HepG2 (cell line): ENCODE results near the gene MAPK1. TPM values are rescaled to one million over a fixed set of nuclear protein-coding genes. Genes with fewer than 3 reads are reported as not detected.

ENCODE experiments used
- ASH2L ChIP-seq: fragments of 300-600, 200-600 bp; sonication (generic); IDR thresholded peaks from 2 replicates; pipeline ENCODE4 v1.7.0; 2017; ENCODE audit warnings: low read depth, mild to moderate bottlenecking, moderate library complexity, mixed read lengths, low read length; ENCODE audit not compliant: insufficient read length
- CHCHD3 ChIP-seq: sonication (generic); formaldehyde crosslinking; IDR thresholded peaks from 2 replicates; pipeline ENCODE4 v1.8.0; 2022; ENCODE audit warnings: mild to moderate bottlenecking, missing genetic modification reagents, moderate library complexity
- JUNB ChIP-seq: sonication (generic); formaldehyde crosslinking; IDR thresholded peaks from 2 replicates; pipeline ENCODE4 v1.8.0; 2022; ENCODE audit warnings: missing genetic modification reagents, mild to moderate bottlenecking, borderline replicate concordance
- NCOA2 ChIP-seq: sonication (generic); formaldehyde crosslinking; IDR thresholded peaks from 2 replicates; pipeline ENCODE4 v1.8.0; 2022; ENCODE audit warnings: inconsistent platforms
- NCOR1 ChIP-seq: fragments of 200-600 bp; sonication (generic); IDR thresholded peaks from 2 replicates; pipeline ENCODE4 v1.7.0; 2017; ENCODE audit warnings: antibody characterized with exemption, low read length, borderline replicate concordance
- POLR2AphosphoS2 ChIP-seq: IDR thresholded peaks from 2 replicates; pipeline ENCODE4 v1.6.1; 2011; ENCODE audit warnings: low read depth, low read length, improper control_type of control experiment
- RBM22 ChIP-seq: fragments of 200-400 bp; formaldehyde crosslinking; optimal IDR thresholded peaks from 2 replicates; pipeline ENCODE3; 2017; ENCODE audit warnings: mild to moderate bottlenecking, low read length, moderate library complexity
- RELA ChIP-seq: sonication (generic); formaldehyde crosslinking; IDR thresholded peaks from 2 replicates; pipeline ENCODE4 v1.4.0; 2020; ENCODE audit warnings: missing genetic modification reagents
- SALL2 ChIP-seq: sonication (generic); formaldehyde crosslinking; IDR thresholded peaks from 2 replicates; pipeline ENCODE4 v1.8.1; 2023; ENCODE audit warnings: mild to moderate bottlenecking, missing genetic modification reagents, inconsistent platforms
- SMARCE1 ChIP-seq: fragments of 450-650 bp; IDR thresholded peaks from 2 replicates; pipeline ENCODE4 v1.6.1; 2017; ENCODE audit warnings: borderline replicate concordance
- TBX2 ChIP-seq: sonication (generic); formaldehyde crosslinking; IDR thresholded peaks from 2 replicates; pipeline ENCODE4 v1.5.0; 2020; ENCODE audit warnings: missing genetic modification reagents, mild to moderate bottlenecking, borderline replicate concordance
- TCF7L2 ChIP-seq: IDR thresholded peaks from 2 replicates; pipeline ENCODE4 v1.6.1; 2011; ENCODE audit warnings: mild to moderate bottlenecking, low read depth, low read length, moderate library complexity
- U2AF2 ChIP-seq: fragments of 200-400 bp; formaldehyde crosslinking; IDR thresholded peaks from 2 replicates; pipeline ENCODE4 v1.6.1; 2017; ENCODE audit warnings: low read depth, mild to moderate bottlenecking, low read length
- ZFP90 ChIP-seq: sonication (generic); formaldehyde crosslinking; IDR thresholded peaks from 2 replicates; pipeline ENCODE4 v1.8.0; 2022; ENCODE audit warnings: missing genetic modification reagents, mild to moderate bottlenecking, inconsistent platforms, borderline replicate concordance
- ZNF180 ChIP-seq: sonication (generic); formaldehyde crosslinking; IDR thresholded peaks from 2 replicates; pipeline ENCODE4 v1.4.0; 2020; ENCODE audit warnings: low read depth, missing genetic modification reagents, borderline replicate concordance
- ZNF253 ChIP-seq: sonication (generic); formaldehyde crosslinking; IDR thresholded peaks from 2 replicates; pipeline ENCODE4 v1.8.0; 2022; ENCODE audit warnings: mild to moderate bottlenecking, missing genetic modification reagents, borderline replicate concordance
- ZNF329 ChIP-seq: sonication (generic); formaldehyde crosslinking; IDR thresholded peaks from 2 replicates; pipeline ENCODE4 v1.9.0; 2021; ENCODE audit warnings: low read depth, mild to moderate bottlenecking, missing genetic modification reagents
- ZNF335 ChIP-seq: sonication (generic); formaldehyde crosslinking; IDR thresholded peaks from 2 replicates; pipeline ENCODE4 v1.4.0; 2020; ENCODE audit warnings: missing genetic modification reagents
- ZNF468 ChIP-seq: sonication (generic); formaldehyde crosslinking; IDR thresholded peaks from 2 replicates; pipeline ENCODE4 v1.8.0; 2022; ENCODE audit warnings: mild to moderate bottlenecking, moderate library complexity, missing genetic modification reagents
- ZNF572 ChIP-seq: sonication (generic); formaldehyde crosslinking; IDR thresholded peaks from 2 replicates; pipeline ENCODE4 v1.5.1; 2020; ENCODE audit warnings: mild to moderate bottlenecking, missing genetic modification reagents
- ZNF598 ChIP-seq: sonication (generic); formaldehyde crosslinking; IDR thresholded peaks from 2 replicates; pipeline ENCODE4 v1.5.1; 2020; ENCODE audit warnings: mild to moderate bottlenecking, missing genetic modification reagents, borderline replicate concordance
- ZNF766 ChIP-seq: sonication (generic); formaldehyde crosslinking; IDR thresholded peaks from 2 replicates; pipeline ENCODE4 v1.5.0; 2020; ENCODE audit warnings: missing genetic modification reagents, borderline replicate concordance
- ZNF883 ChIP-seq: sonication (generic); formaldehyde crosslinking; IDR thresholded peaks from 2 replicates; pipeline ENCODE4 v1.5.1; 2020; ENCODE audit warnings: mild to moderate bottlenecking, missing genetic modification reagents; ENCODE audit errors: not compliant biosample characterization
- polyA plus RNA-seq, 8 experiments: library from polyadenylated mRNA; depleted of rRNA in 3 of 8; stranded (reverse) in 7 of 8; unstranded in 1 of 8; fragments of >200 nt; fragmentation: Illumina TruSeq in 4 of 8; extraction: Trizol in 4 of 8; gene quantifications; 2 replicates each; pipeline versions ENCODE4 v1.2.1 to v1.2.3, GENCODE V29; 2011 to 2016; ENCODE audit warnings: low read depth in 4 of 8, missing spikeins in 1 of 8, mixed read lengths in 1 of 8; ENCODE audit not compliant: insufficient read depth in 1 of 8
- total RNA-seq, 5 experiments: library from RNA; depleted of rRNA; stranded (reverse); fragments of >200 nt; fragmentation: Illumina TruSeq; extraction: Trizol; gene quantifications; 2 replicates each; pipeline ENCODE4 v1.2.3, GENCODE V29; 2016; ENCODE audit warnings: low read depth in 1 of 5
- TF ChIP-seq, protein P1 (sequence below): sonication (generic); formaldehyde crosslinking; IDR thresholded peaks from 2 replicates; pipeline ENCODE4 v1.8.1; 2023; ENCODE audit warnings: mild to moderate bottlenecking, missing genetic modification reagents
- TF ChIP-seq, protein P2 (sequence below): sonication (generic); formaldehyde crosslinking; IDR thresholded peaks from 2 replicates; pipeline ENCODE4 v1.8.1; 2023; ENCODE audit warnings: mild to moderate bottlenecking, missing genetic modification reagents
- TF ChIP-seq, protein P3 (sequence below): sonication (generic); formaldehyde crosslinking; IDR thresholded peaks from 2 replicates; pipeline ENCODE4 v1.9.0; 2021; ENCODE audit warnings: missing genetic modification reagents, borderline replicate concordance

Gene MAPK1
- total and polyA plus RNA-seq, 2 of the 13 experiments (the other 11 are each of a cell fraction or from before 2014, with no cell fraction given), result 107 to 114 TPM

DNA sequence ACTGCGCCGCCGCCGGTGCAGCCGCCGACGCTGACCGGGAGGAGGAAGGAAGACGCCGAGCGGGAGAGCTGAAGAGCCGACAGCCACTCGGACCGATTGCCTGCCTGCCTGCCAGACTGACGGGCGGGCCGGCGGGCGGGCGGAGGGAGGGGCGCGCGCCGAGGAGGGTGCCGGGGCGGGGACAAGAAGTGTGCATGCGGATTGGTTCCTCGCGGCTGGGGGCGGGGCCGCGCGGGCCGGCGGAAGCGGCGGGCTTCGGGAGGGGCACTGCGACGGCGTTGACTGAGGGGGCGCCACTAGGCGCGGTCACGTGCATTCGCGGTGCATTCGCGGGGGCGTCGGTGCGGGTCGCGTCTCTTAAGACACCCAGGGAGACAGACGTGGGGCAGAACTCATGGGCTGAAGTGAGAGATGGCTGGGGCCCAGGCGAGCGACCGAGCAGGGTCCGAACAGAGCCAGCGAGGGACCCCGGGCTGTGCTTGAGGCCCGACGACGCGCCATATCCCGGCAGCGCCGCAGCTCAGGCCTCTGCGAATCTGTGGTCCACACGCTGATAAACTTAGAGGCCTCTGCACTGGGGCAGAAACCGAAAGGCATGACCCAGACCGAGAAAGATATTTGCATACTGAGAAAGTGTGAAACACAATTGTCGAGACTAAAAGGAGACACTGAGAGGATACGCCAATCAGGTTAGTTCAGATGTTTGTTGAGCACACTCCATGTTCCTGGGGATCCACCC is at the start of gene MAPK1 (continued):
- peak; percentile 65; the same call in 1 of the 2 replicates for TF ChIP-seq ZNF766 (CRISPR knock-in tag)
- peak; percentile 21; the same call in 1 of the 2 replicates for TF ChIP-seq NCOA2
- TF ChIP-seq RELA (CRISPR knock-in tag), result no peak
- TF ChIP-seq CHCHD3, result peak; percentile 46; the same call in 1 of the 2 replicates
- TF ChIP-seq, protein P1, sequence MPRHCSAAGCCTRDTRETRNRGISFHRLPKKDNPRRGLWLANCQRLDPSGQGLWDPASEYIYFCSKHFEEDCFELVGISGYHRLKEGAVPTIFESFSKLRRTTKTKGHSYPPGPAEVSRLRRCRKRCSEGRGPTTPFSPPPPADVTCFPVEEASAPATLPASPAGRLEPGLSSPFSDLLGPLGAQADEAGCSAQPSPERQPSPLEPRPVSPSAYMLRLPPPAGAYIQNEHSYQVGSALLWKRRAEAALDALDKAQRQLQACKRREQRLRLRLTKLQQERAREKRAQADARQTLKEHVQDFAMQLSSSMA, result peak; percentile 18; the same call in 1 of the 2 replicates
- no peak for TF ChIP-seq JUNB (CRISPR knock-in tag)
- no peak for TF ChIP-seq ZNF180
- no peak for TF ChIP-seq ZNF329 (CRISPR knock-in tag)
- TF ChIP-seq ZNF468 (CRISPR knock-in tag), result no peak
- no peak for TF ChIP-seq ZNF598 (CRISPR knock-in tag)
- no peak for TF ChIP-seq ZNF572
- no peak for TF ChIP-seq RBM22
- TF ChIP-seq NCOR1, result no peak
- TF ChIP-seq ZNF883 (CRISPR knock-in tag), result peak; percentile 67
- no peak for TF ChIP-seq ZNF335 (CRISPR knock-in tag)
- peak; percentile 71; the same call in 1 of the 2 replicates for TF ChIP-seq ZFP90 (CRISPR knock-in tag)
- TF ChIP-seq SALL2 (CRISPR knock-in tag), result peak; percentile 30
- TF ChIP-seq, protein P2, sequence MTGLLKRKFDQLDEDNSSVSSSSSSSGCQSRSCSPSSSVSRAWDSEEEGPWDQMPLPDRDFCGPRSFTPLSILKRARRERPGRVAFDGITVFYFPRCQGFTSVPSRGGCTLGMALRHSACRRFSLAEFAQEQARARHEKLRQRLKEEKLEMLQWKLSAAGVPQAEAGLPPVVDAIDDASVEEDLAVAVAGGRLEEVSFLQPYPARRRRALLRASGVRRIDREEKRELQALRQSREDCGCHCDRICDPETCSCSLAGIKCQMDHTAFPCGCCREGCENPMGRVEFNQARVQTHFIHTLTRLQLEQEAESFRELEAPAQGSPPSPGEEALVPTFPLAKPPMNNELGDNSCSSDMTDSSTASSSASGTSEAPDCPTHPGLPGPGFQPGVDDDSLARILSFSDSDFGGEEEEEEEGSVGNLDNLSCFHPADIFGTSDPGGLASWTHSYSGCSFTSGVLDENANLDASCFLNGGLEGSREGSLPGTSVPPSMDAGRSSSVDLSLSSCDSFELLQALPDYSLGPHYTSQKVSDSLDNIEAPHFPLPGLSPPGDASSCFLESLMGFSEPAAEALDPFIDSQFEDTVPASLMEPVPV (CRISPR knock-in tag), result peak; percentile 71; the same call in 1 of the 2 replicates
- TF ChIP-seq TCF7L2, result no peak
- no peak for TF ChIP-seq U2AF2
- no peak for TF ChIP-seq ZNF253 (CRISPR knock-in tag)
- TF ChIP-seq POLR2AphosphoS2, result no peak
- TF ChIP-seq TBX2 (CRISPR knock-in tag), result peak; percentile 90
- TF ChIP-seq SMARCE1, result no peak
- TF ChIP-seq, protein P3, sequence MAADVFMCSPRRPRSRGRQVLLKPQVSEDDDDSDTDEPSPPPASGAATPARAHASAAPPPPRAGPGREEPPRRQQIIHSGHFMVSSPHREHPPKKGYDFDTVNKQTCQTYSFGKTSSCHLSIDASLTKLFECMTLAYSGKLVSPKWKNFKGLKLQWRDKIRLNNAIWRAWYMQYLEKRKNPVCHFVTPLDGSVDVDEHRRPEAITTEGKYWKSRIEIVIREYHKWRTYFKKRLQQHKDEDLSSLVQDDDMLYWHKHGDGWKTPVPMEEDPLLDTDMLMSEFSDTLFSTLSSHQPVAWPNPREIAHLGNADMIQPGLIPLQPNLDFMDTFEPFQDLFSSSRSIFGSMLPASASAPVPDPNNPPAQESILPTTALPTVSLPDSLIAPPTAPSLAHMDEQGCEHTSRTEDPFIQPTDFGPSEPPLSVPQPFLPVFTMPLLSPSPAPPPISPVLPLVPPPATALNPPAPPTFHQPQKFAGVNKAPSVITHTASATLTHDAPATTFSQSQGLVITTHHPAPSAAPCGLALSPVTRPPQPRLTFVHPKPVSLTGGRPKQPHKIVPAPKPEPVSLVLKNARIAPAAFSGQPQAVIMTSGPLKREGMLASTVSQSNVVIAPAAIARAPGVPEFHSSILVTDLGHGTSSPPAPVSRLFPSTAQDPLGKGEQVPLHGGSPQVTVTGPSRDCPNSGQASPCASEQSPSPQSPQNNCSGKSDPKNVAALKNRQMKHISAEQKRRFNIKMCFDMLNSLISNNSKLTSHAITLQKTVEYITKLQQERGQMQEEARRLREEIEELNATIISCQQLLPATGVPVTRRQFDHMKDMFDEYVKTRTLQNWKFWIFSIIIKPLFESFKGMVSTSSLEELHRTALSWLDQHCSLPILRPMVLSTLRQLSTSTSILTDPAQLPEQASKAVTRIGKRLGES, result no peak
- peak; percentile 78 for TF ChIP-seq ASH2L
